ENCODE results near the gene TMEM235. TPM values are rescaled to one million over a fixed set of nuclear protein-coding genes. Genes with fewer than 3 reads are reported as not detected.

The TMEM235 gene
- total RNA-seq, 4 donors from 2014 or later: not detected

DNA sequence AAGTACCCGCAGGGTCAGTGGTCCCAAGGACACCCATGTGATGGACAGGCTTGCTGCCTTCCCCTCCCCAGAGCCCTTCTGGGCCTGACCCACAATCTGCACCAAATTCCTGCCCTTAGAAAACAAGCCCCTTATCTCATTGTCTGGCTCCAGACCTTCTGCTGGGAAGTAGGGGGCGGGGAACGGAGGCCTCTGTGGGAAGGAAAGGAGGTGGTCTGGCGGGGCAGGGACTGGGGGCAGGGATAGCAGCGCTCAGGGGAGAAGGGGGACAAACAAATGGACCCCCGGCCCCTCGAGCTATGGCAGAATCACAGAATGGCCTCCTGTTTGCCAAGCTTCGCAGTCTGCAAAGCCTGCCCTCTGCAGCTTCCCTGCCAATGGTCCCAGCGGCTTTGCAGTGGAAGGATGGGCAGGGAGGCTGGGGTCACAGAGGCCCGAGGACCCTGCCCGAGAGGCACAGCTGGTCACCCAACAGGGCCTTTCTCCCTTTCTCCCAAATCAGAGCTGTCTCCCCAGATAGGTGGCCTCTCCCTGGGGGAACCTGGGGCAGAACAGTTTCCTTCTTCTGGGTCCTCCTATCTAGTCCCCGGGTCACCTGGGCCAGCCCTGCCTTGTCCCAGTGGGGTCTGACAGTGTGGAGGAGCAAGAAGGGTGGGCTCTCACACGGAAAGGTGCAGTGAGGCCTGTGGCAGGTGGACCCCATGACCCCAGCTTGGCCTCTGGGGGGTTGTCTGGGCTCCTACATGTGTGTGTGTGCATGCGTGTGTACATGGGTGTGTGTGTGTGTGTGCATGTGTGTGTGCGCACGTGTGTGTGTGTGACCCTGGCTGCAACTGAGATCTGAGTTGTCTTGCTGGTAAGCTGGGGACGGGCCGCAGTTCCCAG lies 25.5 kb downstream of the TMEM235 start:
- ATAC-seq (ENCODE audit: low FRiP score) (no peak), DNase-seq (ENCODE audit: low spot score) (no peak)
- TF ChIP-seq, protein P1, sequence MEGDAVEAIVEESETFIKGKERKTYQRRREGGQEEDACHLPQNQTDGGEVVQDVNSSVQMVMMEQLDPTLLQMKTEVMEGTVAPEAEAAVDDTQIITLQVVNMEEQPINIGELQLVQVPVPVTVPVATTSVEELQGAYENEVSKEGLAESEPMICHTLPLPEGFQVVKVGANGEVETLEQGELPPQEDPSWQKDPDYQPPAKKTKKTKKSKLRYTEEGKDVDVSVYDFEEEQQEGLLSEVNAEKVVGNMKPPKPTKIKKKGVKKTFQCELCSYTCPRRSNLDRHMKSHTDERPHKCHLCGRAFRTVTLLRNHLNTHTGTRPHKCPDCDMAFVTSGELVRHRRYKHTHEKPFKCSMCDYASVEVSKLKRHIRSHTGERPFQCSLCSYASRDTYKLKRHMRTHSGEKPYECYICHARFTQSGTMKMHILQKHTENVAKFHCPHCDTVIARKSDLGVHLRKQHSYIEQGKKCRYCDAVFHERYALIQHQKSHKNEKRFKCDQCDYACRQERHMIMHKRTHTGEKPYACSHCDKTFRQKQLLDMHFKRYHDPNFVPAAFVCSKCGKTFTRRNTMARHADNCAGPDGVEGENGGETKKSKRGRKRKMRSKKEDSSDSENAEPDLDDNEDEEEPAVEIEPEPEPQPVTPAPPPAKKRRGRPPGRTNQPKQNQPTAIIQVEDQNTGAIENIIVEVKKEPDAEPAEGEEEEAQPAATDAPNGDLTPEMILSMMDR (IDR thresholded peaks at IDR 0.05): no peak

DNA sequence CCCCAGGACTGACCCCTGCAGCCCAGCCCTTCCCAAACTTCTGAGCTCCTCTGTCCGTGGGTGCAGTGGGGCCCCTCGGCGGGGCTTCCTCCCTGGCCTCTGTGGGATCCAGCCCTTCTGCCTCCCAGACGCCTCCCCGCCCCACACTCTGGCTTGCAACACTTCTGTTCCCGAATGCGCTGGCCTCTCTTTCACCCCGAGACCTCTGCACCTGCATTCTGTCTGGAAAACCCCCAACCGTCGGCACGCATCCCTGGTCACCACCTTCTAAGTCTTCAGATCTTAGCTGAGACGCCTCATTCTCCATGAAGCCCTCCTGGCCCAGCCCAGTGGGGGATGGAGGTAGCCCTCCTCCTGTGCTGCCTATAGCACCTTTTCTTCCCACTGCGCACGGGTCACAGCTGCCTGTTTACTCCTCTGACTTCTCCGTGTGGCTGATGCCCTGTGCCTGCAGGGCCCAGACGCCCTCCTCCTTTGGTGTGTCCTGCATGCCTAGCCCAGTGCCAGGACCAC lies 26.4 kb downstream of the TMEM235 start:
- DNase-seq (ENCODE audit: low spot score) (no peak), ATAC-seq (ENCODE audit: low FRiP score) (peak; percentile 32)
- TF ChIP-seq, protein P1 (IDR thresholded peaks at IDR 0.05): no peak

DNA sequence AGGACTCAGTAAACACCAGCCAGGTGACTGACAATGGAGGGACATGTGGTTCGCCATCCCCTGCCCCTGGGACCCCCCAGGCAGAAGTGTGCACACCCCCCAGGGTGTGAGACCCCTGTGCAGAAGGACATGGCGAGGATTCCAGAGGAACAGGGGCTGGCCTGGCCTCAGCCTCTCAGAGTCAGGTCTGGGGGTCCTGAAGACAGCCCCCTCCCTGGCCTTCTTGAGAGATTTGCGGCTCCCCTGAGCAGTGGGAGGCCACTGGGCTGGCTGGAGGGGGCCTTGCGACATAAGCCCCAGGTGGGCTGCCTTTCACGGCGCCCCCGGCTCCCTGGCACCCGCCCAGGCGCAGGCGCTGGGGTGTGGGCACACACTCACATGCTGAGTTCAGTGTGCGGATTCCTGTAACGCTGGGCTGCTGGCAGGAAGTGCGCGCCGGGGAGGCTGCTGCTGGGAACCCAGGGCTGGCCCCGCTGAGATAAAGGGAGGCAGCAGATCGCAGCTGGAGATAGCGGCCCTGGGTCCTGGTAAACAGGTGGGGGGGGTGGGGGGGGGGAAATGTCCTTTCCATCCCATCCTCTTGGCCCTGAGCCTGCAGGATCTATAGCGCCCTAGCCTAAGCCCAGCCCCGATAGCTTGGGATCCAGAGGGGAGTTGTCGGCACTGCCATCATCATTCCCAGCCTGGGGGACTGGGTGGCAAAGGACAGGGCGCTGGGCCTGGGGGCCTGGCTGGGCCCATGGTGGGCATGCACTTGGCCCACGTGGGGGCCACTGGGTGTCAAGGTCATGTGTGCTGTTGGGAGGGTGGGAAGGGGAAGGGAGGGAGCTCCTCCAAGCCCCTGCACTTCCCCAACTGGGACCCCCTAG lies 27.1 kb downstream of the TMEM235 start:
- DNase-seq (ENCODE audit: low spot score) (no peak), ATAC-seq (ENCODE audit: low FRiP score) (peak; percentile 24)
- TF ChIP-seq, protein P1 (IDR thresholded peaks at IDR 0.05): no peak

DNA sequence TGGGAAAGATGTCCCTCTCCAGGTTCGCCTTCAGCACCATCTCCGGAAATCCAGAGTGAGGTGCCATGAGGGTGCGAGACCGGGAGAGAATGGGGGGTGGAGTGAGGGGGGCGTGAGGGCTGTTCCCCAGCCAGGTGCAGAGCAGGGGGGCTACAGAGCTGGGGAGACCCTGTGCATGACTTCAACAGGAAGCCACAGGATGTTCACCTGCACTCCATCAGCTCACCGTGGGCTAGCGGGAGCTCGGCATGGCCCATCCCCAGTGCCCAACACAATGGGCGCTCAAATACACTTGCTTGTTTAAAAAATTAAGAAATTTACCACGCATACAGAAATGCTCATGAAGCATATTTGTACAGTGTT lies 27.7 kb downstream of the TMEM235 start:
- TF ChIP-seq, protein P1 (IDR thresholded peaks at IDR 0.05): no peak
- DNase-seq (ENCODE audit: low spot score): no peak
- ATAC-seq (ENCODE audit: low FRiP score): no peak

DNA sequence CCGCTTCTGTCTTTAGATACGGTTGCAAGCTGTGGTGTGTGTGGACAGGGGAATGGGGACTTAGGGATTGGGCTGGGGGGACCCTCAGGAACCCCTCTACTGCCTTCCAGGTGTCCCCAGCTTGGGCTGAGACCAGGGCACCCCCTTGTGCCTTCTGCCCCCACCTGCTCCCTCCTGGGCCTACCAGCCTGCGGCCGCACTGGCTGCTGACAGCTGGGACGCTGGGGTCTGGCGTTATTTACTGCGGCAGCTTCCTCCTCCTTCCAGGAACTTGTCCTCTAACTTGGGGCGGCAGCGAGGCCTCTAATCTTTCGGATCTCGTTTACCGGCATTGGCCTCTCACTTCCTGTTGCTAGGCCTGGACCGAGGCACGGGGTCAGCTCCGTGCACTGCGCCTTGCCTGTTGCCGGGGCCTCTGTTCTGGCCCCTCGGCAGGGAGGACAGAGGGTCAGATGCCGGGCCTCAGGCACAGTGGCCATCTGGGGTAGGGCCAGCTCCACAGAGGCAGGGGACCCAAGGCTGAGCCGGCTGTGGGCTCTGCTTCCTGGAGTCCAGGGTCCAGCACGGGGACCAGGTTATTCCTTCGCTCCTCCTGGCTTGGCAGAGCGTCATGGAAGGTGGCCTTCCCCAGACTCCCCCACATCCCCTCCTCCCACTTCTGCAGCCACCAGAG lies 31.8 kb downstream of the TMEM235 start:
- DNase-seq (ENCODE audit: low spot score) (no peak), ATAC-seq (ENCODE audit: low FRiP score) (no peak)
- TF ChIP-seq, protein P1 (IDR thresholded peaks at IDR 0.05): no peak

DNA sequence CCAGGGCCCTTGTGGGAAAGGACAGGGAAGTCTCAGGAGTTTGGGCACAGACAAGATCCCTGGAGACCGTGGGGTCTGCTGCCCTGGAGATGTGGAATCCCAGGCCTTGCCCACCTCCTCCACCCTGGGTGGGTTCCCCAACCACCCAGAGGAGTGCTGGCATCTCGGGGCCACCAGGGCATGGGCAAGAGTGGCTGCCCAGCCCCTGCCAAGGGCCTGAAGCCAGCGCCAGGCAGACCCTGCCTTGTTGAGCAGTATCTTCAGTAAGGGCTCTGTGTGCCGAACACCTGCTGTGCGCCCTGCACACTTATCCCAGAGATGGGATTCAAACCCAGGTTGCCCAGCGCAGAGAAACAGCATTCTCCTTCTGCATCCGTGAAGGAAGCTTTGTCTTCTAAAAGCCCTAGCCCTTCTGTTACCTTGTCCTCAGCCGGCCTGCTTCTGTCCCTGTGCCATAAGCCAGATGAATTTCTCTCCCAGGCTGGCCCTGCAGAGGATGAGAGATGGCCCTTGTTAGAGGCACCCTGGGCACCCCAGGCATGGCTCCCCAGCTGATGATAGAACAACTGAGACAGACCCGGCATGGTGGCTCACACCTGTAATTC lies 32.4 kb downstream of the TMEM235 start:
- ATAC-seq (ENCODE audit: low FRiP score): no peak

More for the DNA sequence above, 32.4 kb downstream of the TMEM235 start:
- TF ChIP-seq, protein P1 (IDR thresholded peaks at IDR 0.05): no peak
- DNase-seq (ENCODE audit: low spot score): no peak

All from omental fat pad (tissue), 4 donors.